Ishikawa (cell line): Measurements from ENCODE around the gene TOX2.

ENCODE experiments used
- CEBPB ChIP-seq: IDR thresholded peaks from 2 replicates; pipeline ENCODE4 v1.6.1; 2012
- CREB1 ChIP-seq: IDR thresholded peaks from 2 replicates; pipeline ENCODE4 v1.6.1; 2012; ENCODE audit warnings: low read depth
- EGR1 ChIP-seq: IDR thresholded peaks from 2 replicates; pipeline ENCODE4 v1.6.1; 2012
- EP300 ChIP-seq: IDR thresholded peaks from 2 replicates; pipeline ENCODE4 v1.6.1; 2012; ENCODE audit warnings: borderline replicate concordance
- FOXM1 ChIP-seq: IDR thresholded peaks from 2 replicates; pipeline ENCODE4 v1.6.1; 2012; ENCODE audit warnings: low read depth, borderline replicate concordance
- MAX ChIP-seq: IDR thresholded peaks from 2 replicates; pipeline ENCODE4 v1.6.1; 2012
- NFIC ChIP-seq: IDR thresholded peaks from 2 replicates; pipeline ENCODE4 v1.6.1; 2012
- RAD21 ChIP-seq: IDR thresholded peaks from 2 replicates; pipeline ENCODE4 v1.6.1; 2012; ENCODE audit warnings: low read depth
- REST ChIP-seq: IDR thresholded peaks from 2 replicates; pipeline ENCODE4 v1.6.1; 2012; ENCODE audit warnings: low read depth, mild to moderate bottlenecking
- TAF1 ChIP-seq: IDR thresholded peaks from 2 replicates; pipeline ENCODE4 v1.6.1; 2012; ENCODE audit warnings: low read depth, mild to moderate bottlenecking
- TCF12 ChIP-seq: IDR thresholded peaks from 2 replicates; pipeline ENCODE4 v1.6.1; 2012; ENCODE audit warnings: low read depth
- TEAD4 ChIP-seq: IDR thresholded peaks from 2 replicates; pipeline ENCODE4 v1.6.1; 2012
- USF1 ChIP-seq: IDR thresholded peaks from 2 replicates; pipeline ENCODE4 v1.6.1; 2012
- YY1 ChIP-seq: IDR thresholded peaks from 2 replicates; pipeline ENCODE4 v1.6.1; 2012; ENCODE audit warnings: low read depth
- ZBTB7A ChIP-seq: IDR thresholded peaks from 2 replicates; pipeline ENCODE4 v1.6.1; 2012; ENCODE audit warnings: low read depth

TOX2 gene

GRCh38 chr20:44040202-44040915, 125.7 kb downstream of the TOX2 start:
- TF ChIP-seq CEBPB (no peak), TEAD4 (no peak), MAX (no peak)

GRCh38 chr20:44041001-44041400, 126.3 kb downstream of the TOX2 start:
- TF ChIP-seq NFIC (no peak), ZBTB7A (no peak)

GRCh38 chr20:44050327-44050726, 135.7 kb downstream of the TOX2 start:
- no peak for TF ChIP-seq RAD21
- TF ChIP-seq TAF1: no peak
- TF ChIP-seq FOXM1: no peak
- TF ChIP-seq CEBPB: no peak
- TF ChIP-seq EP300: no peak
- no peak for TF ChIP-seq MAX
- no peak for TF ChIP-seq REST
- no peak for TF ChIP-seq USF1
- no peak for TF ChIP-seq TEAD4

GRCh38 chr20:44050925-44051660, 136.4 kb downstream of the TOX2 start:
- TF ChIP-seq CREB1 (no peak), CEBPB (no peak), FOXM1 (no peak), EGR1 (no peak), RAD21 (no peak), TCF12 (no peak), NFIC (no peak), REST (no peak), EP300 (no peak), YY1 (no peak), ZBTB7A (no peak), MAX (no peak)

- no peak for TF ChIP-seq TCF12
- TF ChIP-seq FOXM1: no peak
- TF ChIP-seq USF1: no peak
- no peak for TF ChIP-seq EP300
- TF ChIP-seq EGR1: no peak
- no peak for TF ChIP-seq CEBPB
- no peak for TF ChIP-seq TEAD4
- TF ChIP-seq CREB1: no peak
- TF ChIP-seq TAF1: no peak
- no peak for TF ChIP-seq NFIC
- TF ChIP-seq ZBTB7A: no peak
- TF ChIP-seq YY1: no peak
Observed at GRCh38 chr20:44051661-44052000, 137.0 kb downstream of the TOX2 start.

- no peak for TF ChIP-seq YY1
- no peak for TF ChIP-seq FOXM1
- TF ChIP-seq NFIC: no peak
- TF ChIP-seq ZBTB7A: no peak
- no peak for TF ChIP-seq RAD21
- no peak for TF ChIP-seq TAF1
- no peak for TF ChIP-seq TEAD4
- TF ChIP-seq TCF12: no peak
- TF ChIP-seq EP300: no peak
- no peak for TF ChIP-seq MAX
- no peak for TF ChIP-seq CREB1
Observed at GRCh38 chr20:44052166-44052565, 137.5 kb downstream of the TOX2 start.
